BLaER1 (cell line): ENCODE data around the gene CPSF7.
"Not testable (repeated sequence)": the region's sequence is repeated elsewhere in the genome, so short reads cannot be mapped to it uniquely, and the experiment has no call there.

Source experiments
- H3K27ac ChIP-seq: shearing (Covaris generic); formaldehyde crosslinking; 2 replicates; pipeline ENCODE4 v1.8.1; 2022
- H3K27me3 ChIP-seq: shearing (Covaris generic); formaldehyde crosslinking; 2 replicates; pipeline ENCODE4 v1.8.1; 2022
- H3K36me3 ChIP-seq: shearing (Covaris generic); formaldehyde crosslinking; 2 replicates; pipeline ENCODE4 v1.8.1; 2022
- H3K4me1 ChIP-seq: shearing (Covaris generic); formaldehyde crosslinking; 2 replicates; pipeline ENCODE4 v1.8.1; 2022
- H3K4me2 ChIP-seq: shearing (Covaris generic); formaldehyde crosslinking; 2 replicates; pipeline ENCODE4 v1.8.1; 2022
- H3K4me3 ChIP-seq: shearing (Covaris generic); formaldehyde crosslinking; 2 replicates; pipeline ENCODE4 v1.8.1; 2022
- H3K9ac ChIP-seq: shearing (Covaris generic); formaldehyde crosslinking; 2 replicates; pipeline ENCODE4 v1.8.1; 2022
- H3K9me3 ChIP-seq: shearing (Covaris generic); formaldehyde crosslinking; 2 replicates; pipeline ENCODE4 v1.8.1; 2022
- H4K20me1 ChIP-seq: shearing (Covaris generic); formaldehyde crosslinking; 2 replicates; pipeline ENCODE4 v1.8.1; 2022
- Cebpa-rat ChIP-seq: shearing (Covaris generic); IDR thresholded peaks from 2 replicates; pipeline ENCODE4 v1.8.1; 2022

The CPSF7 gene

DNA sequence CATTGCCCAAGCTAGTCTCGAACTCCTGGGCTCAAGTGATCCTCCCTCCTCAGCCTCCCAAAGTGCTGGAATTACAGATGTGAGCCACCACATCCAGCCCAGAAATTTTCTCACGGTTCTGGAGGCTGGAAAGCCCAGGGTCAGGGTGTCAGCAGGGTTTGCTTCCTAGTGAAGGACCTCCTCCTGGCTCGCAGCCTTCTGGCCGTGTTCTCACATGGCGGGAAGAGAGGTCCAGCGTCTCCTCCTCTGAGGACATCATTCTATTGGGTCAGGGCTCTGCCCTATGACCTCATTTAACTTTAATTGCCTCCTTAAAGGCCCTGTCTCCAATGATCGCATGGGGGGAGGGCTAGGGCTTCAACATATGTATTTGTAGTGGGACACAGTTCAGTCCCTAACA, 38.2 kb upstream of the CPSF7 start:
- Histone ChIP-seq H3K27ac (no peak overlapping the region), H4K20me1 (peaks cover 31% of the 10 kb centered on the region; the same call in 1 of the 2 replicates), H3K36me3 (peaks cover 68% of the 10 kb centered on the region), H3K4me2 (no peak overlapping the region), H3K9me3 (peaks cover 6% of the 10 kb centered on the region), H3K9ac (no peak overlapping the region), H3K4me3 (no peak overlapping the region), H3K4me1 (no peaks in the 10 kb centered on the region), H3K27me3 (no peaks in the 10 kb centered on the region)
- TF ChIP-seq Cebpa-rat: no peak

DNA sequence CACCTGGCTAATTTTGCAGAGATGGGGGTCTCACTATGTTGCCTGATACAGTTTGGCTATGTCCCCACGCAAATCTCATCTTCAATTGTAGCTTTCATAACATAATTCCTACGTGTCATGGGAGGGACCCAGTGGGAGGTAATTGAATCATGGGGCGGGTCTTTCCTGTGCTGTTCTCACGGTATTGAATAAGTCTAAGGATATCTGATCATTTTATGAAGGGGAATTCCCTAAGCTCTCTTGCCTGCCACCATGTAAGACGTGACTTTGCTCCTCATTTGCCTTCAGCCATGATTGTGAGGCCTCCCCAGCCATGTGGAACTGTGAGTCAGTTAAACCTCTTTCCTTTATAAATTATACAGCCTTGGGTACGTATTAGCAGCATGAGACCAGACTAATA, 37.8 kb upstream of the CPSF7 start:
- peaks cover 70% of the 10 kb centered on the region for H3K36me3 ChIP-seq
- not testable (repeated sequence) for H3K9ac ChIP-seq, H3K4me1 ChIP-seq, H3K4me3 ChIP-seq, H3K27ac ChIP-seq, H3K9me3 ChIP-seq, H3K4me2 ChIP-seq, H3K27me3 ChIP-seq
- peaks cover 31% of the 10 kb centered on the region; the same call in 1 of the 2 replicates for H4K20me1 ChIP-seq

DNA sequence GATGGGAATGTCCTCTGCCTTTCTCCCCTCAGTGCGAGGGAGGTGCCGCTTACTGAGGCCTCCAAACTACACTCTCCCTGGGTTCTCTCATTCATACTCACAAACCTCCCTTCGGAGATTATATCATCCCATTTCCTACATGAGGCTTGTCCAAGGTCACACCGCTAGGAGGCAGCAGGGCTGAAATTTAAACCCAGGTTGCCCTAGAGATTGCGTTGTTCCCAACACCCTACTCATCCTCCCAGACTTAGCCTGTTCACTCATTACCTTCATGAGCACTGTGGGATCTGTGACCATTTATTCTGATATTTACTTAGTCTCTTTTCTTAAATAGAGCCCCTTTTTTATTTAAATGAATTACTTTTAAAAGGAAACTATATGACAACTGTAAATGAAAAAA, 31.2 kb upstream of the CPSF7 start:
- no peaks in the 10 kb centered on the region for H3K27me3 ChIP-seq

DNA sequence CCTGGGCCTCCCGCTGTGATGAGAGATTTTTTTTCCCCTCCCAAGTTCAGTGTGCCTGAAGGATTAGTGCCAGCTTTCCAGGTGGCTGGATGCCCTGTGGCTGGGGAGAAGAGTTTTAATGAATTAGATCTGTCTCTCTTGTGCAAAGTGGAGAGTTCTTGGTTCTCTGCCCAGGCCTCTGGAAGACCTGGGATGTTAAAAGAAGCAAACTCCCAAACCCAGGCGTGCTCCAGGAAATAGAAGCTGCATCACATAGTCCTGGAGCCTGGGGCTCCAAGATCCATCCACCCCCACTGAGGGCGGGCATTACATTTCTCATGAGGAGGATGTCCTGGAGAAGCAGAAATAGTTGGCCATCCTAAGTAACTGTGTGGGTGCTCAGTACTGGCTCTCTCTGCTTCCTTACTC, 30.7 kb upstream of the CPSF7 start:
- Histone ChIP-seq H4K20me1 (peaks cover 49% of the 10 kb centered on the region), H3K27me3 (no peaks in the 10 kb centered on the region), H3K4me1 (no peaks in the 10 kb centered on the region), H3K27ac (no peak overlapping the region), H3K4me3 (no peak overlapping the region), H3K4me2 (no peak overlapping the region), H3K9ac (no peak overlapping the region), H3K36me3 (peaks cover 69% of the 10 kb centered on the region), H3K9me3 (peaks cover 13% of the 10 kb centered on the region)
- no peak for TF ChIP-seq Cebpa-rat

More for the DNA sequence above, 31.2 kb upstream of the CPSF7 start:
- Histone ChIP-seq H3K36me3 (peaks cover 68% of the 10 kb centered on the region), H3K27ac (no peak overlapping the region), H3K4me1 (no peaks in the 10 kb centered on the region), H3K9me3 (peaks cover 13% of the 10 kb centered on the region), H3K9ac (no peak overlapping the region), H4K20me1 (peaks cover 46% of the 10 kb centered on the region), H3K4me2 (no peak overlapping the region), H3K4me3 (no peak overlapping the region)
- no peak for TF ChIP-seq Cebpa-rat

DNA sequence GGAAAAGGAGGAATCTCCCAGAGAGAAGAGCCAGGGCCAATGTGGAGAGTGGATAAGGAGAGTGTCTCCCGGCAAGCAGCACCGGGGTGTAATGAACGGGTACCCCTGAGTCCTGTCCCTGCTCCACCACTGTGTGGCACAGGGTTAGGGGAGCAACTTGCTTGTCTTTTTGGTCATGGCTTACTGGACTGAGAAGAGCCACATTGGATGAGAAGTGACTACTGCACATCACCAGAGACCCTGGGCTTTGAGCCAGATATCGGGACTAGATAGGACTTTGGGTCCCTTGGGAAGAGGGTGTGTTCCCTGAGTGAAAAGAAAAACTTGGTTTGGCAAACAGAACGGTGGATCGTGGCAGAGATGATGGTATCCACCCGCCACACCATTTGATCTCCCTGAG, 24.7 kb upstream of the CPSF7 start:
- Histone ChIP-seq H3K27ac (no peak overlapping the region), H3K36me3 (peaks cover 90% of the 10 kb centered on the region), H3K4me1 (peaks cover 7% of the 10 kb centered on the region; the same call in 1 of the 2 replicates), H4K20me1 (peaks cover 72% of the 10 kb centered on the region), H3K9ac (no peak overlapping the region), H3K9me3 (no peaks in the 10 kb centered on the region), H3K27me3 (no peaks in the 10 kb centered on the region), H3K4me2 (no peak overlapping the region), H3K4me3 (no peak overlapping the region)
- TF ChIP-seq Cebpa-rat: no peak

DNA sequence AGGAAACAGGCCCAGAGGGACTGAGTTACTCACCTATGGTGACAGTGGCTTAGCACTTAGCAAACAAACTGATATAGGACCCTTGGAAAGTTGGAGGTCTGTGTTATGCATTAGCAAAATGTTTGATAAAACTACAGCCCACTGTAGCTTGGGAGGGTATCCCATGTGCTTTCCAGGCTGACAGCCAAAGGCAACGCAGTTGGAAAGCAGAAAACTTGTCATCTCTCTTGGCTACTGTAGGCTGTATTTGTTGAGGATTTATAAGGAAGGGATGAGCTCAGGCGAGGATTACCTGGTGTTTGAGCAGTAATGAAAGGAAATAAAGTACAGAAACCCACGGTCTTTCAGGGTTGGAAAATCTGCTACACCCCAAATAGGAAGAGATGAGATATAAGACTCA, 23.9 kb upstream of the CPSF7 start:
- Histone ChIP-seq H3K4me1 (peaks cover 7% of the 10 kb centered on the region; the same call in 1 of the 2 replicates), H3K4me2 (no peak overlapping the region), H3K9ac (no peak overlapping the region), H3K4me3 (no peak overlapping the region), H3K36me3 (peaks cover 91% of the 10 kb centered on the region), H3K9me3 (no peaks in the 10 kb centered on the region), H4K20me1 (peaks cover 73% of the 10 kb centered on the region), H3K27ac (no peak overlapping the region), H3K27me3 (no peaks in the 10 kb centered on the region)
- TF ChIP-seq Cebpa-rat: no peak

DNA sequence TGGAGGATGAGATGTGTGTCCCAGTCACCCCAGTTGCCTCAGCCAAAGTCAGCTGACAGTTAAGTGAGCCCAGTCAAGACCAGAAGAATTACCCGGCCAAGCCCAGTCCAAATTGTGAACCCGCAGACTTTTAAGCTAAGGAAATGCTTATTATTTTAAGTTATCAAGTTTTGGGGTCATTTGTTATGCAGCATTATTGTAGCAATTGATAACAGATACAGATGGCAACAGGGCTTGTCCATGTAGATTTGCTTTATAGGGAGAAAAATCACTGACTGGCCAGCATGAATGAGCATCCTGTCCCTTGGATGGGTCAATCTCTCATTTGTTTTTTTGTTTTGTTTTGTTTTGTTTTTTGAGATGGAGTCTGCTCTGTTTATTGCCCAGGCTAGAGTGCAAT, 23.1 kb upstream of the CPSF7 start:
- H4K20me1 ChIP-seq: peaks cover 80% of the 10 kb centered on the region
- H3K4me2 ChIP-seq: no peak overlapping the region
- no peaks in the 10 kb centered on the region for H3K9me3 ChIP-seq
- no peak overlapping the region for H3K4me3 ChIP-seq
- peaks cover 7% of the 10 kb centered on the region; the same call in 1 of the 2 replicates for H3K4me1 ChIP-seq
- H3K9ac ChIP-seq: no peak overlapping the region
- TF ChIP-seq Cebpa-rat: no peak
- peaks cover 98% of the 10 kb centered on the region for H3K36me3 ChIP-seq
- no peaks in the 10 kb centered on the region for H3K27me3 ChIP-seq
- H3K27ac ChIP-seq: no peak overlapping the region

DNA sequence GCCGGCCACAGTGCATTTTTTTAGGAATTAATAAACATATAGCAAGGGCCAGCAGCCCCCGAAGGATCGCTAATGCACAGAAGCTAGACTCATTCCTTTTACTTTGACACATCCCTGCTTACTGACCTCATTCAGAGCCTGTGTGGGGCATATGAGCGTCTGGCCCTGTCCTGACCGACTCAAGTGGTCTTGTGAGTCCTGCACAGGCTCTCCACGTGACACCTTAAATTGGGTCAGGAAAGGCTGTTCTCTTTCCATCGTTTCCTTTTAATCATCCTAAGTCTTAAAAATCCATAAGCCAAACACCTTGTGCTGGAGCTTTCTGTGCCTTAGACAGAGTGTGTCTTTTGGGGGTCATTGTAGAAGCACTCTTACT, 18.8 kb upstream of the CPSF7 start:
- Histone ChIP-seq H3K9ac (no peak overlapping the region), H3K27me3 (no peaks in the 10 kb centered on the region), H3K36me3 (peaks cover 99% of the 10 kb centered on the region), H3K9me3 (0 out of 2 replicates have a peak, but pooled peaks cover under 1% of the 10 kb centered on the region), H3K4me2 (no peak overlapping the region), H3K27ac (no peak overlapping the region), H4K20me1 (peaks cover 86% of the 10 kb centered on the region), H3K4me3 (no peak overlapping the region), H3K4me1 (peaks cover 4% of the 10 kb centered on the region; the same call in 1 of the 2 replicates)
- TF ChIP-seq Cebpa-rat: no peak

DNA sequence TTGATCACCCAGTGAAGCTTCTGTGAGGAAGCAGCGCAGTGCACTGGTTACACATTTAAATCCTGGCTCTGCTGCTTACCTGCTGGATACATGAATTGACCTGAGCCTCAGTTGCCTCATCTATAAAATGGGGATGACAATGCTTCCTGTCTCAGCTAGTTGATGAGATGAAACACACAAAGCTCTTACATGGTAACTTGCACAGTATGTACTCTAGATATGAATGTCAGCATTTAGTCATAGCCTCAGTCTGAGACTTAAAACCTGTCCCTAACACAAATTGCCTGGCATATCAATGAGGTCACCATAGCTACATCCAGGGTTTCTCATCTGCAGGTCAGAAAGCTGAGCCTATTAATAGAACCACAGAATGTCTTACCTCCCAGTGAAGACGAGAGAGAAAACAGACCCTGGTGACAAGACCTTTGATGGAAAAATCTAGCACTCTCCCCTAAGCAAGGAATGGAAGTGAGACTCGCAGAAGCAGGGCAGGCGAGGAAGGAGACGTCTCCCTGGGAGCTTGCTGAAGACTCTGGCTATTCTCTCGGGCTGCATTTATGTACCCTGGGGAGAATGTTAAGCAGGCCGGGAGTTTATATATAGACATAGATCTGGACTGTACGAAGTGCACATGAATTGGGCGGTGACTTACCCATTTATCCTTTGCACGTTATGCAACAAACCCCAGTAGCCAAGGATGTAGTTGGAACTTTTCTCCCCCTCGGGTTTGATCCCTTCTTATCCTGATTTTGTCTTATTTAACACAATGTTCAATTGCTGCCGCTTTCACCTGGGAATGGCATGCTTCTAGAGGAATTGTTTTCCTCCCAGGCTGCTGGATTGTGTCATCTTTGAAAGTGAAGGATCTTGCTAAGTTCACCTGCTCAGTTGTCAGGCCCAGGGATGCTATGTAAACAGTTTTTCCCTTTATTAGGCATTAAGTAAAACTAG, 18.1 kb upstream of the CPSF7 start:
- Histone ChIP-seq H3K27ac (no peak overlapping the region), H4K20me1 (peaks cover 86% of the 10 kb centered on the region), H3K9ac (no peak overlapping the region), H3K4me2 (no peak overlapping the region), H3K9me3 (peaks cover 7% of the 10 kb centered on the region; the same call in 1 of the 2 replicates), H3K4me1 (peaks cover 4% of the 10 kb centered on the region; the same call in 1 of the 2 replicates), H3K27me3 (no peaks in the 10 kb centered on the region), H3K4me3 (no peak overlapping the region), H3K36me3 (peaks cover 99% of the 10 kb centered on the region)
- TF ChIP-seq Cebpa-rat: no peak

DNA sequence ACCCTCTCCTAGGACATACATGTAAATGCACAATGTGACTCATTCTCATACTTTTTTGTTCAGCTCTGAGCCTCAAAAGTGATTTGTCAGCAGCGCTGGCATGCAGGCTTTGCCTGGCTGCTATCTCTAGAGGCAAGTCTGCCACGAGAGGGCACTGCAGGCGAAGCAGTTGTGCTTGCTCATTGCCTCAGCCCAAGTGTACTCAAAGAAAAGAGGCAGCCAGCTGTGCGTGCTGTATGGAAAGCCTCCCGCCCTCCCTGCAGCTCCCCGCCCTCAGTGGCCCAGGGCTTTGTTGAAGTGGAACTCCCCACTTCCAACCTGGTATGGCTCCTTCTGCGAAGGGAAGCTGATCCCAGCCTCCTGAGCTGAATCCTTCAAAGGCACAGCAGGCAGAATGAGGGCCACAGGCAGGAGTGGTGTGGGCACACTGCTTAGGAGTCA, 16.5 kb upstream of the CPSF7 start:
- TF ChIP-seq Cebpa-rat: no peak
- H3K9me3 ChIP-seq: peaks cover 11% of the 10 kb centered on the region; the same call in 1 of the 2 replicates
- peaks cover 96% of the 10 kb centered on the region for H4K20me1 ChIP-seq
- peaks cover 4% of the 10 kb centered on the region; the same call in 1 of the 2 replicates for H3K4me1 ChIP-seq
- H3K36me3 ChIP-seq: peaks cover 99% of the 10 kb centered on the region
- no peak overlapping the region for H3K9ac ChIP-seq
- no peak overlapping the region for H3K27ac ChIP-seq
- H3K27me3 ChIP-seq: no peaks in the 10 kb centered on the region
- H3K4me3 ChIP-seq: no peak overlapping the region
- H3K4me2 ChIP-seq: peak overlapping the region; percentile 43
